ENCODE results near the gene TTC34. TPM values are rescaled to one million over a fixed set of nuclear protein-coding genes. Genes with fewer than 3 reads are reported as not detected.

Gene TTC34
- total and polyA plus RNA-seq, 9 of the 15 experiments (the other 6 are each of a cell fraction or from before 2014, with no cell fraction given): 0.03 to 0.38 (median 0.05) TPM; not detected in 2

DNA sequence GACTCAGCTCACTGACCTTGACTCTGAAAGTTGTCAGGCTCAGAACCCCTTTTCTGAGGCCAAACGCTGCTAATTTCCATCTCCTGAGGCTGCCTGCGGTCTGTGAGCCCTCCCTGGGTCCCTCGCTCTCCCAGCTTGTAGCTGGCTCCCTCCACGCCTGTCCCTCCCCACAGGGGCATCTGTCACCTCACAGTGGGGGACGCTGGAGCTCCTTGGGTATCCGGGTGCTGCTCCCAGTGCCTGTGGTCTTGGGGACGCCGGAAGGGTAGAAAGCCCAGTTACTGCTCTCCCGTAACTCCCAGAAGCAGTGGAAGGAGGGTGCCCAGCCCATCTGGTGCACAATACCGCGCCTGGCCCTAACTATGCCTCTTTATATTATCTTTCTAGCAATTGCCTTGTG is 155.7 kb downstream of the TTC34 start (continued):
- TF ChIP-seq ETS2 (tag; IDR thresholded peaks at IDR 0.05; ENCODE audit: borderline replicate concordance, poor library complexity, severe bottlenecking) (no peak), ZNF121 (CRISPR knock-in tag; conservative IDR thresholded peaks at IDR 0.05) (no peak), CBX3 (IDR thresholded peaks at IDR 0.05; ENCODE audit: borderline replicate concordance in 1 of 2, low read length in 2 of 2) (no peak), NONO (IDR thresholded peaks at IDR 0.05; ENCODE audit: low read depth in 2 of 2, low read length in 1 of 2) (no peak)

- Histone ChIP-seq H3K4me3 (no peak overlapping the region), H4K20me1 (replicated peaks; ENCODE audit: control insufficient read depth, insufficient read depth, low read length) (no peaks in the 10 kb centered on the region), H3K9me3 (replicated peaks; ENCODE audit: control insufficient read depth, insufficient read depth, low read depth, low read length) (no peaks in the 10 kb centered on the region; the same call in 1 of the 2 replicates), H3K27me3 (ENCODE audit: control insufficient read depth in 2 of 2, insufficient read depth in 2 of 2, low read length in 2 of 2) (peaks cover 0 to 8% of the 10 kb centered on the region in 2 experiments; a peak in 2 of 5 replicates), H2AFZ (ENCODE audit: low read depth, low read length) (no peak overlapping the region), H3K9ac (ENCODE audit: insufficient read depth in 1 of 2, low read depth in 2 of 2, low read length in 2 of 2) (no peak overlapping the region), H3K36me3 (ENCODE audit: control insufficient read depth, insufficient read depth, low read length) (no peaks in the 10 kb centered on the region), H3K9me1 (ENCODE audit: control insufficient read depth, insufficient read depth, low read length) (no peaks in the 10 kb centered on the region), H3K4me1 (replicated peaks in 1 of 2; ENCODE audit: control insufficient read depth in 2 of 2, insufficient read depth in 2 of 2, low read length in 2 of 2) (peaks cover 0 to 37% of the 10 kb centered on the region in 2 experiments; a peak in 2 of 5 replicates), H3K4me2 (ENCODE audit: insufficient read depth, low read length) (no peak overlapping the region), H3K27ac (ENCODE audit: extremely low read depth, low read depth, low read length) (no peak overlapping the region), H3K79me2 (ENCODE audit: control insufficient read depth, insufficient read depth, low read length) (no peaks in the 10 kb centered on the region)
- BruUV-seq (replicated peaks): no TSS peak
- FAIRE-seq: no peak
- no peak for DNase-seq (ENCODE audit: extremely low read depth in 1 of 4, low spot score in 3 of 4)
- 7% methylated on average over 13 of the region's 14 CpGs for WGBS (ENCODE audit: insufficient coverage, low coverage, missing lambda C conversion rate)
- CTCF ChIA-PET (ENCODE audit: low intra/inter-chr PET ratio): no interaction called here
- no peak for ATAC-seq
- intact Hi-C loops (cut with micrococcal nuclease) (loop anchor here (10.0 kb wide), 2 partner anchors 100 to 230 kb away; partner anchors contain the start of gene PEX10), in situ Hi-C loops (cut with MboI) (no loop called here)
- POLR2A ChIA-PET: no interaction called here
- TF ChIP-seq ZNF77 (CRISPR knock-in tag; IDR thresholded peaks at IDR 0.05): no peak
- TF ChIP-seq POLR2G (IDR thresholded peaks at IDR 0.05; ENCODE audit: low read depth, low read length): no peak
- TF ChIP-seq BDP1 (IDR thresholded peaks at IDR 0.05; ENCODE audit: insufficient read depth, insufficient read length): no peak
- TF ChIP-seq ILK (tag; IDR thresholded peaks at IDR 0.05; ENCODE audit: borderline replicate concordance, low read depth): no peak
- no peak for TF ChIP-seq LCOR (CRISPR knock-in tag; IDR thresholded peaks at IDR 0.05)
- TF ChIP-seq, protein P1, sequence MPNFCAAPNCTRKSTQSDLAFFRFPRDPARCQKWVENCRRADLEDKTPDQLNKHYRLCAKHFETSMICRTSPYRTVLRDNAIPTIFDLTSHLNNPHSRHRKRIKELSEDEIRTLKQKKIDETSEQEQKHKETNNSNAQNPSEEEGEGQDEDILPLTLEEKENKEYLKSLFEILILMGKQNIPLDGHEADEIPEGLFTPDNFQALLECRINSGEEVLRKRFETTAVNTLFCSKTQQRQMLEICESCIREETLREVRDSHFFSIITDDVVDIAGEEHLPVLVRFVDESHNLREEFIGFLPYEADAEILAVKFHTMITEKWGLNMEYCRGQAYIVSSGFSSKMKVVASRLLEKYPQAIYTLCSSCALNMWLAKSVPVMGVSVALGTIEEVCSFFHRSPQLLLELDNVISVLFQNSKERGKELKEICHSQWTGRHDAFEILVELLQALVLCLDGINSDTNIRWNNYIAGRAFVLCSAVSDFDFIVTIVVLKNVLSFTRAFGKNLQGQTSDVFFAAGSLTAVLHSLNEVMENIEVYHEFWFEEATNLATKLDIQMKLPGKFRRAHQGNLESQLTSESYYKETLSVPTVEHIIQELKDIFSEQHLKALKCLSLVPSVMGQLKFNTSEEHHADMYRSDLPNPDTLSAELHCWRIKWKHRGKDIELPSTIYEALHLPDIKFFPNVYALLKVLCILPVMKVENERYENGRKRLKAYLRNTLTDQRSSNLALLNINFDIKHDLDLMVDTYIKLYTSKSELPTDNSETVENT (CRISPR knock-in tag; IDR thresholded peaks at IDR 0.05): no peak
- no peak for TF ChIP-seq ARID4B (CRISPR knock-in tag; IDR thresholded peaks at IDR 0.05)
- TF ChIP-seq SMARCC2 (IDR thresholded peaks at IDR 0.05; ENCODE audit: low read depth): no peak
- TF ChIP-seq, protein P2, sequence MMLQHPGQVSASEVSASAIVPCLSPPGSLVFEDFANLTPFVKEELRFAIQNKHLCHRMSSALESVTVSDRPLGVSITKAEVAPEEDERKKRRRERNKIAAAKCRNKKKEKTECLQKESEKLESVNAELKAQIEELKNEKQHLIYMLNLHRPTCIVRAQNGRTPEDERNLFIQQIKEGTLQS (IDR thresholded peaks at IDR 0.05): no peak
- TF ChIP-seq, protein P2 (CRISPR knock-in tag; conservative IDR thresholded peaks at IDR 0.05): no peak
These were observed 156.3 kb downstream of the TTC34 start for GRCh38 chr1:2645143-2645542.
